ENCODE data around the gene NOC2L.

The NOC2L gene

DNA sequence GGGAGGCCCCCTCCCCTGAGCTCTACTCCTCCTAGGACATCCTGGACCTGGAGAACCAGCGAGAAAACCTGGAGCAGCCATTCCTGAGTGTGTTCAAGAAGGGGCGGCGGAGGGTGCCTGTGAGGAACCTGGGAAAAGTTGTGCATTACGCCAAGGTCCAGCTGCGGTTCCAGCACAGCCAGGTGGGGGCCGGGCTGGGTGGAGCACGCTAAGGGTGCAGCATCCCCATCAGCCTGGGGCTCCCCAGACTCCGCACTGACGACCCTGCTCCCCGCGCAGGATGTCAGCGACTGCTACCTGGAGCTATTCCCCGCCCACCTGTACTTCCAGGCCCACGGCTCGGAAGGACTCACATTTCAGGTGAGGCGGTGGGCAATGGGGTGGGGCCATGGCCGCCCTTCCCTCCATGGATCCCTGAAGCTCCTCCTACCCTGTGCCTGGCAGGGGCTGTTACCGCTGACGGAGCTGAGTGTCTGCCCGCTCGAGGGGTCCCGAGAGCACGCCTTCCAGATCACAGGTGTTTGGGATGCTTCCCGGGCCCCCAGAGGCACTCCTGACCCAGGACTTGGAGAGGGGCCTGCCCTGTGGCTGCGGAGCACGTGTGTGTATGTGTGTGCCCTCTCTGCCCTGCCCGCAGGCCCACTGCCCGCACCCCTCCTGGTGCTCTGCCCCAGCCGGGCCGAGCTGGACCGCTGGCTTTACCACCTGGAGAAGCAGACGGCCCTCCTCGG is 11.4 kb upstream of the NOC2L start:
- ChIA-PET CTCF (interaction anchor here (0.5 kb wide), 1 partner anchor 23 kb away, joined by 3 read pairs; no protein-coding TSS in a partner anchor), POLR2A (no interaction called here)
- DNase-seq = no peak
- 31% methylated on average over 26 of the region's 33 CpGs for WGBS (ENCODE audit: insufficient coverage)
- Histone ChIP-seq H3K27ac (ENCODE audit: insufficient read depth in 1 of 2, low read depth in 1 of 2, low read length in 2 of 2, poor library complexity in 1 of 2, severe bottlenecking in 2 of 2) (no peak overlapping the region), H3K4me1 (ENCODE audit: control extremely low read depth in 1 of 4, control insufficient read depth in 4 of 4, insufficient read depth in 4 of 4, low read length in 3 of 4) (peaks cover 0 to 21% (median 17%) of the 10 kb centered on the region in 4 experiments), H3K9me3 (ENCODE audit: control extremely low read depth in 1 of 5, control insufficient read depth in 4 of 5, insufficient read depth in 2 of 5, low read depth in 1 of 5, low read length in 4 of 5) (peaks cover 0 to 2% (median 0%) of the 10 kb centered on the region in 5 experiments), H3K27me3 (replicated peaks in 2 of 5; ENCODE audit: control insufficient read depth in 4 of 5, insufficient read depth in 5 of 5, low read length in 4 of 5) (peaks cover 0 to 91% (median 19%) of the 10 kb centered on the region in 5 experiments), H3K4me3 (ENCODE audit: control insufficient read depth in 1 of 7, extremely low read depth in 1 of 7, insufficient read depth in 4 of 7, low read depth in 2 of 7, low read length in 6 of 7) (no peak overlapping the region), H3K36me3 (ENCODE audit: control insufficient read depth in 4 of 4, insufficient read depth in 4 of 4, low read length in 3 of 4) (no peaks in the 10 kb centered on the region)

DNA sequence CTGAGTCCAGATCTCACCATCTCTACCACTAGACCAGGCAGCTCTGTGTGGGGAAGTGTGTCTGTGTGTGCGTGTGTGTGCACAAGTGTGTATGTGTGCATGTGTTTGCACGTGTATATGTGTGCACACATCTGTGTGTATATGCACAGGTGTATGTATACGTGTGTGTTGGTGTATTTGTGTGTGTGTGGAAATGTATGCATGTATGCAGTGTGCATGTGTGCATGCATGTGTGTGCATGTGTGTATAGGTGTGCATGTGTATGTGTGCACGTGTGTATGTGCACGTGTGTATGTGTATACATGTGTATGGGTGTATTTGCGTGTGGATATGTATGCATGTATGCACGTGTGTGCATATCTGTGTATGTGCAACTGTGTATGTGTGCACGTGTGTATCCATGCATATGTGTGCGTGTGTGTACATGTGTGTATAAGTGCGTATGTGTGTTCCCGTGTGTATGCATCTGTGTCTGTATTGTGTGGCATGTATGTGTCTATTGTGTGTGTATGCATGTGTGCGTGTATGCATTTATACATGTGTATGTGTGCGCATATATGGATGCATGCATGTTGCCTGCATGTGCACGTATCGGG is 10.3 kb upstream of the NOC2L start:
- H3K27ac ChIP-seq (ENCODE audit: insufficient read depth in 1 of 2, low read depth in 1 of 2, low read length in 2 of 2, poor library complexity in 1 of 2, severe bottlenecking in 2 of 2) = no peak overlapping the region
- peaks cover 0 to 2% (median 0%) of the 10 kb centered on the region in 5 experiments for H3K9me3 ChIP-seq (ENCODE audit: control extremely low read depth in 1 of 5, control insufficient read depth in 4 of 5, insufficient read depth in 2 of 5, low read depth in 1 of 5, low read length in 4 of 5)
- no peaks in the 10 kb centered on the region for H3K36me3 ChIP-seq (ENCODE audit: control insufficient read depth in 4 of 4, insufficient read depth in 4 of 4, low read length in 3 of 4)
- peaks cover 0 to 89% (median 19%) of the 10 kb centered on the region in 5 experiments for H3K27me3 ChIP-seq (replicated peaks in 2 of 5; ENCODE audit: control insufficient read depth in 4 of 5, insufficient read depth in 5 of 5, low read length in 4 of 5)
- ChIA-PET POLR2A (no interaction called here), CTCF (no interaction called here)
- H3K4me3 ChIP-seq (ENCODE audit: control insufficient read depth in 1 of 7, extremely low read depth in 1 of 7, insufficient read depth in 4 of 7, low read depth in 2 of 7, low read length in 6 of 7) = no peak overlapping the region
- H3K4me1 ChIP-seq (ENCODE audit: control extremely low read depth in 1 of 4, control insufficient read depth in 4 of 4, insufficient read depth in 4 of 4, low read length in 3 of 4) = peaks cover 0 to 21% (median 17%) of the 10 kb centered on the region in 4 experiments
- WGBS (ENCODE audit: insufficient coverage) = 89% methylated on average over 13 of the region's 15 CpGs
- no peak for DNase-seq

DNA sequence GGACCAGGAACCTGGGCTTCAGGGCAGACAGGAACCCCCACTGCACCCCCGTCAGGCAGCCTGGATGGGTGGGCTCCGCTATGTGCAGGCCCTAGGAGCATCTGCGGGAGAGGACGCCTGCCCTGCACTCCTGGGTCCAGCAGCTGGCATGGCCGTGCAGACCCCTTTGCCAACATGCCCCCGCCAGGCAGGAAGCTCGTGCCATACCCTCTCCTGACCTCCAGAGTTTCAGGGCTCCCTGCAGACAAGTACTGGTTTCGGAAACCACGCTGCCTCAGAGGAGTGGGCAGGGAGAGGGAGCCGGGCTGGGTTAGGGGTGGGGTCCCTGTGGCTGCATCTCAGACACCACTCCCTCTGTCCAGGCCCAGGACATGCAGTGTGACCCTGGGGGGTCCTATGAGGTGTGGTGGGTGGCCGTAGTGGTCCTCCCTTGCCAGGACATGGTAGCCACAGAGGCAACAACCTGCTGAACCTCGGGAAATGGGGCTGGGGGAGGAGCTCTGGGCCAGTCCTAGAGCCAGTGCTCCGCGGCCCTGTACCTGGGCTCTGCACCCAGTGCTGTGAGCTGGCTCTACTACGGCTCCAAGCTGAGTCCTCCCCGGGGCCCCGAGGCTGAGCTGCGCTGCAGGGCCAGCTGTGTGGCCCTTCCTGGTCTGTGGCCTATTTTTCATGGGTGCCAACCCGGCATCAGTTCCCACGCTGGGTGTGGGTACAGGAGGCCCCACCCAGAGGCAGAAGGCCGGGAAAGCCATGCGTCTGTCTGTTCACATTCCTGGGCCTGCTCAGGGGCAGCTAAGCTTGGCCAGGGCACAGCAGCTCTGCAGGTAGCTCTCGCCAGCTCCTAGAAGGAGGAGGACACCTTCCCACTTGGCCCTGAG is 8.6 kb upstream of the NOC2L start:
- Histone ChIP-seq H3K4me3 (ENCODE audit: control insufficient read depth in 1 of 7, extremely low read depth in 1 of 7, insufficient read depth in 4 of 7, low read depth in 2 of 7, low read length in 6 of 7) (no peak overlapping the region), H3K27me3 (replicated peaks in 2 of 5; ENCODE audit: control insufficient read depth in 4 of 5, insufficient read depth in 5 of 5, low read length in 4 of 5) (peaks cover 0 to 80% (median 17%) of the 10 kb centered on the region in 5 experiments), H3K27ac (ENCODE audit: insufficient read depth in 1 of 2, low read depth in 1 of 2, low read length in 2 of 2, poor library complexity in 1 of 2, severe bottlenecking in 2 of 2) (no peak overlapping the region), H3K9me3 (ENCODE audit: control extremely low read depth in 1 of 5, control insufficient read depth in 4 of 5, insufficient read depth in 2 of 5, low read depth in 1 of 5, low read length in 4 of 5) (peaks cover 0 to 2% (median 0%) of the 10 kb centered on the region in 5 experiments), H3K4me1 (ENCODE audit: control extremely low read depth in 1 of 4, control insufficient read depth in 4 of 4, insufficient read depth in 4 of 4, low read length in 3 of 4) (peaks cover 0 to 21% (median 17%) of the 10 kb centered on the region in 4 experiments), H3K36me3 (ENCODE audit: control insufficient read depth in 4 of 4, insufficient read depth in 4 of 4, low read length in 3 of 4) (no peaks in the 10 kb centered on the region)
- no peak for DNase-seq
- CTCF ChIA-PET = interaction anchor here (1.1 kb wide), 1 partner anchor 8 kb away, joined by 3 read pairs; no protein-coding TSS in a partner anchor
- POLR2A ChIA-PET = interaction anchor here (1.1 kb wide), 1 partner anchor 9 kb away, joined by 3 read pairs; no protein-coding TSS in a partner anchor
- 78% methylated on average over 20 of the region's 23 CpGs for WGBS (ENCODE audit: insufficient coverage)

DNA sequence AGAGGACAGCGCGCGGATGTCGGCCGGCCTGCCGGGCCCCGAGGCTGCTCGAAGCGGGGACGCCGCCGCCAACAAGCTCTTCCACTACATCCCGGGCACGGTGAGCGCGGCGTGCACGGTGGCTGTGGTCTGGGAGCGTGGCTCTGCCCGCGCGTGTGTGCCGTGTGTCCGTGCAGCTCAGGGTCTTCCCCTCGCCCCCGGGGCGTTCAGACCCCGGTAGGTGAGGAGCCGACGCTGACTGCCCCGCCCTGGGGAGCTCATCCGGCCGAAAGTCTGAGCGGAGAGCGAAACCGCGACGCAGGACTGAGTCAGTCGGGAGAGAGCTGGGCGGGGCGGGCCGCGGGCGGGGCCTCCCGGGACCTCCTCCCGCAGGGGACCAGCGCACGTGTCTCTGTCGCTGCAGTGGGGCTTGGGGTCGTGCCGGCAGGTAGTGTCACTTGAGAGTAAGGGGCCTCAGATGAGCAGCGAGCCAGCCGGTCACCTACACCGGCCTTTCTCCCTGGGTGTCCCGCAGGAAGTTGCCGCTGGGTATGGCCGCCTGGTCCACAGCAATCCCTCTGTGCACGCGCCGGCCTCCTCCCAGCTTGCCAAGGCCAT is 7.7 kb upstream of the NOC2L start:
- H3K27me3 ChIP-seq (replicated peaks in 2 of 5; ENCODE audit: control insufficient read depth in 4 of 5, insufficient read depth in 5 of 5, low read length in 4 of 5) = peaks cover 0 to 75% (median 16%) of the 10 kb centered on the region in 5 experiments
- WGBS (ENCODE audit: insufficient coverage) = 0% methylated on average over 53 of the region's 60 CpGs
- POLR2A ChIA-PET = interaction anchor here (1.1 kb wide), 1 partner anchor 9 kb away, joined by 3 read pairs; no protein-coding TSS in a partner anchor
- peaks cover 0 to 3% (median 0%) of the 10 kb centered on the region in 4 experiments for H3K36me3 ChIP-seq (ENCODE audit: control insufficient read depth in 4 of 4, insufficient read depth in 4 of 4, low read length in 3 of 4)
- CTCF ChIA-PET = interaction anchor here (1.0 to 1.1 kb wide), 2 partner anchors 9 to 17 kb away, joined by 3 to 5 read pairs; no protein-coding TSS in a partner anchor
- H3K27ac ChIP-seq (ENCODE audit: insufficient read depth in 1 of 2, low read depth in 1 of 2, low read length in 2 of 2, poor library complexity in 1 of 2, severe bottlenecking in 2 of 2) = no peak overlapping the region
- H3K4me1 ChIP-seq (ENCODE audit: control extremely low read depth in 1 of 4, control insufficient read depth in 4 of 4, insufficient read depth in 4 of 4, low read length in 3 of 4) = peaks cover 0 to 21% (median 17%) of the 10 kb centered on the region in 4 experiments
- DNase-seq = peak; percentile 38 to 68 (median 64)
- H3K9me3 ChIP-seq (ENCODE audit: control extremely low read depth in 1 of 5, control insufficient read depth in 4 of 5, insufficient read depth in 2 of 5, low read depth in 1 of 5, low read length in 4 of 5) = peaks cover 0 to 2% (median 0%) of the 10 kb centered on the region in 5 experiments
- H3K4me3 ChIP-seq (ENCODE audit: control insufficient read depth in 1 of 7, extremely low read depth in 1 of 7, insufficient read depth in 4 of 7, low read depth in 2 of 7, low read length in 6 of 7) = peak overlapping the region in 6 of 7 experiments; percentile 24 to 83 (median 62)

DNA sequence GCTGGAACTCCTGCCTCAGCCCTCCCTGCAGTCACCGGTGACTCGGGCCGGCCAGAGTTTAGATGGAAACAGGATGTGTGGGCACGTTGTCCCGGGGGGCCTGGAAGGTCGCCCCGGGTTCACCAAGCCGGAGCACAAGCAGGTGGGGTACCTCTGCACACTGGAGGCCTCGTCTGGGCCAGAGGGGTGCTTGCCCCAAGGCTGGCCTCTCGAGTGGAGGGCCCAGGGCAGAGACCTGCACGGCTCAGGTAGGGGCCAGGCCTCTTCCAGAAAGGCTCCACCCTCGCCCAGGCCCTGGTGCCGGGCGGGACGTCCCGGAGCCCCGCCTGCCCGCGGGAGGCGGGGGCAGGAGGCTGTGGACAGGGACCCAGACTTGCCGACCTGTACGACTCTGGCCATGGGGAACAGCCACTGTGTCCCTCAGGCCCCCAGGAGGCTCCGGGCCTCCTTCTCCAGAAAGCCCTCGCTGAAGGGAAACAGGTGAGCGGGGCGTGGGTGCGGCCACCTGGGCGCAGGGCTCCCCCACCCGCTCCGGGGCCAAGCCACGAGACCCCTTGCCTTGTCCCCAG is 7.2 kb upstream of the NOC2L start, which contains the start of gene PLEKHN1:
TSS of gene PLEKHN1 (plus strand) at position 348 of the 569 bp plus-strand sequence. CDS start at position 398, 50 bp downstream.
- H3K27ac ChIP-seq (ENCODE audit: insufficient read depth in 1 of 2, low read depth in 1 of 2, low read length in 2 of 2, poor library complexity in 1 of 2, severe bottlenecking in 2 of 2) = no peak within 1 kb of the TSS

More for the DNA sequence above, 7.2 kb upstream of the NOC2L start, which contains the start of gene PLEKHN1:
- peaks cover 0 to 75% (median 16%) of the 10 kb centered on the region in 5 experiments for H3K27me3 ChIP-seq (replicated peaks in 2 of 5; ENCODE audit: control insufficient read depth in 4 of 5, insufficient read depth in 5 of 5, low read length in 4 of 5)
- 3% methylated on average over 29 of the region's 31 CpGs for WGBS (ENCODE audit: insufficient coverage)
- peak within 1 kb of the TSS in 6 of 7 experiments; percentile 24 to 83 (median 62) for H3K4me3 ChIP-seq (ENCODE audit: control insufficient read depth in 1 of 7, extremely low read depth in 1 of 7, insufficient read depth in 4 of 7, low read depth in 2 of 7, low read length in 6 of 7)
- H3K9me3 ChIP-seq (ENCODE audit: control extremely low read depth in 1 of 5, control insufficient read depth in 4 of 5, insufficient read depth in 2 of 5, low read depth in 1 of 5, low read length in 4 of 5) = peaks cover 0 to 2% (median 0%) of the 10 kb centered on the region in 5 experiments
- ChIA-PET CTCF (interaction anchor here (1.0 kb wide), 1 partner anchor 17 kb away, joined by 5 read pairs; no protein-coding TSS in a partner anchor), POLR2A (interaction anchor here (1.1 kb wide), 1 partner anchor 10 kb away, joined by 3 read pairs; no protein-coding TSS in a partner anchor)
- DNase-seq = peak in 2 of 3 donors; percentile 42 to 55
- H3K4me1 ChIP-seq (ENCODE audit: control extremely low read depth in 1 of 4, control insufficient read depth in 4 of 4, insufficient read depth in 4 of 4, low read length in 3 of 4) = peaks cover 0 to 24% (median 18%) of the 10 kb centered on the region in 4 experiments
- peaks cover 0 to 3% (median 0%) of the 10 kb centered on the region in 4 experiments for H3K36me3 ChIP-seq (ENCODE audit: control insufficient read depth in 4 of 4, insufficient read depth in 4 of 4, low read length in 3 of 4)

Measured in common myeloid progenitor, CD34-positive (primary cell).